ENCODE measurements around the gene NPHP4. TPM values are rescaled to one million over a fixed set of nuclear protein-coding genes. Genes with fewer than 3 reads are reported as not detected.
"Not testable (repeated sequence)": the region's sequence is repeated elsewhere in the genome, so short reads cannot be mapped to it uniquely, and the experiment has no call there.

The NPHP4 gene
- total RNA-seq, 4 donors from 2014 or later = 1.1 to 10.4 (median 1.8) TPM

- H3K4me1 ChIP-seq = no peaks in the 10 kb centered on the region
- no peaks in the 10 kb centered on the region for H3K9me3 ChIP-seq
- TF ChIP-seq POLR2A (IDR thresholded peaks at IDR 0.05) = no peak
- no peak for TF ChIP-seq CTCF (IDR thresholded peaks at IDR 0.05 in 4 of 5, conservative IDR thresholded peaks at IDR 0.05 in 1 of 5)
- H3K4me3 ChIP-seq = no peak overlapping the region
- no peaks in the 10 kb centered on the region for H3K27me3 ChIP-seq
- H3K27ac ChIP-seq = no peak overlapping the region
- in situ Hi-C loops (cut with MboI; ENCODE audit: low sequenced_read_pairs in 4 of 4) = no loop called here
- intact Hi-C loops (cut with DNase I; ENCODE audit: low total_unique reads) = no loop called here
- no peak for ATAC-seq
- DNase-seq = no peak
- no peaks in the 10 kb centered on the region for H3K36me3 ChIP-seq
Observed at GRCh38 chr1:6022193-6022592, 30.0 kb upstream of the NPHP4 start.

GRCh38 chr1:6019166-6019845, 27.1 kb upstream of the NPHP4 start:
- no peak for ATAC-seq
- H3K27ac ChIP-seq = no peak overlapping the region
- no peak overlapping the region for H3K4me3 ChIP-seq
- H3K27me3 ChIP-seq = no peaks in the 10 kb centered on the region
- no peak for DNase-seq
- no peaks in the 10 kb centered on the region for H3K9me3 ChIP-seq
- in situ Hi-C loops (cut with MboI; ENCODE audit: low sequenced_read_pairs in 4 of 4) (no loop called here), intact Hi-C loops (cut with DNase I; ENCODE audit: low total_unique reads) (no loop called here)
- TF ChIP-seq POLR2A (IDR thresholded peaks at IDR 0.05) = no peak
- no peak for TF ChIP-seq CTCF (IDR thresholded peaks at IDR 0.05 in 4 of 5, conservative IDR thresholded peaks at IDR 0.05 in 1 of 5)
- no peaks in the 10 kb centered on the region for H3K36me3 ChIP-seq
- H3K4me1 ChIP-seq = peaks cover 3 to 9% of the 10 kb centered on the region in 2 donors

- intact Hi-C loops (cut with DNase I; ENCODE audit: low total_unique reads); DNase-seq; in situ Hi-C loops (cut with MboI; ENCODE audit: low sequenced_read_pairs in 4 of 4): not testable (repeated sequence)
Observed at GRCh38 chr1:6017654-6018053, 25.4 kb upstream of the NPHP4 start.

GRCh38 chr1:6016191-6016865, 24.1 kb upstream of the NPHP4 start:
- ATAC-seq = peak in 1 of 2 donors; percentile 10
- DNase-seq = peak in 1 of 2 donors; percentile 60
- Histone ChIP-seq H3K4me1 (peaks cover 10 to 21% of the 10 kb centered on the region in 2 donors), H3K27ac (peak overlapping the region; percentile 18 to 85 (median 54)), H3K9me3 (no peaks in the 10 kb centered on the region), H3K36me3 (no peaks in the 10 kb centered on the region), H3K27me3 (no peaks in the 10 kb centered on the region), H3K4me3 (no peak overlapping the region)
- TF ChIP-seq POLR2A (IDR thresholded peaks at IDR 0.05) = no peak
- no peak for TF ChIP-seq CTCF (IDR thresholded peaks at IDR 0.05 in 4 of 5, conservative IDR thresholded peaks at IDR 0.05 in 1 of 5)
- in situ Hi-C loops (cut with MboI; ENCODE audit: low sequenced_read_pairs in 4 of 4) (no loop called here), intact Hi-C loops (cut with DNase I; ENCODE audit: low total_unique reads) (no loop called here)

More at GRCh38 chr1:6017654-6018053, 25.4 kb upstream of the NPHP4 start:
- not testable (repeated sequence) for H3K27ac ChIP-seq, H3K27me3 ChIP-seq, H3K36me3 ChIP-seq, H3K4me3 ChIP-seq, ATAC-seq, H3K9me3 ChIP-seq
- peaks cover 10 to 21% of the 10 kb centered on the region in 2 donors for H3K4me1 ChIP-seq
